AG09309 (cell line): ENCODE data around the gene SLC2A1.

Experiments used
- DNase-seq: peaks from one replicate; pipeline ENCODE4 v3.0.0-alpha.2; 2010; ENCODE audit warnings: low read depth
- H3K4me3 ChIP-seq: 2 replicates; pipeline ENCODE4 v1.5.1; 2011; ENCODE audit warnings: mild to moderate bottlenecking, low read depth, low read length, moderate library complexity; ENCODE audit not compliant: control insufficient read depth
- TF ChIP-seq, protein P1 (sequence below): IDR thresholded peaks from 2 replicates; pipeline ENCODE4 v1.5.1; 2011; ENCODE audit warnings: mild to moderate bottlenecking, low read depth, low read length, inconsistent platforms; ENCODE audit not compliant: insufficient read depth, control insufficient read depth; ENCODE audit errors: missing control alignments

The SLC2A1 gene

DNA sequence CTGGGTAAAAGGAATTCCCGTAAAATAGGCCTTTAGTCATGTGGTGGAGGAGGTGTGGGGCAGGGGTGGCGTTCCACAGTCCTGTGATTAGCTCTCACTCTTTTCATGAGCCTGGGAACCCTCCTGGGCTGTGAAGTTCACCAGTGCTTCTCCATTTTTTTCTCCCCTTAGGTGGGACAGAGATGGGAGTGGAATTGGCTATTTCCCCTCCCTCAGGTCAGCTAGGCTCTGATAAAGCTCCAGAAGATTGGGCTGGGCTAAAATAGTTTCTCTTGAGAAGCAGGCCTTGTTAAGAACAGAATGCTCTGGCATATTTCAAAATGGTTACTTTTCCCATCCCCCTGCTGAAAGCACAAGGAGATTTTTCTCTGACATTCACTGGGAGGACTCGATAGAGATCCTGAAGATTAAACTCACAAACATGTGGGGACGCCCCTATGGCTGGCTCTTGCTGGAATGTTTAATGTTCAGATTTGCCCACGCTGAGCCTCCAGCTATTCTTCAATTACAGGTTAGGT lies 33.4 kb upstream of the SLC2A1 start:
- H3K4me3 ChIP-seq: no peak overlapping the region
- DNase-seq: no peak
- TF ChIP-seq, protein P1, sequence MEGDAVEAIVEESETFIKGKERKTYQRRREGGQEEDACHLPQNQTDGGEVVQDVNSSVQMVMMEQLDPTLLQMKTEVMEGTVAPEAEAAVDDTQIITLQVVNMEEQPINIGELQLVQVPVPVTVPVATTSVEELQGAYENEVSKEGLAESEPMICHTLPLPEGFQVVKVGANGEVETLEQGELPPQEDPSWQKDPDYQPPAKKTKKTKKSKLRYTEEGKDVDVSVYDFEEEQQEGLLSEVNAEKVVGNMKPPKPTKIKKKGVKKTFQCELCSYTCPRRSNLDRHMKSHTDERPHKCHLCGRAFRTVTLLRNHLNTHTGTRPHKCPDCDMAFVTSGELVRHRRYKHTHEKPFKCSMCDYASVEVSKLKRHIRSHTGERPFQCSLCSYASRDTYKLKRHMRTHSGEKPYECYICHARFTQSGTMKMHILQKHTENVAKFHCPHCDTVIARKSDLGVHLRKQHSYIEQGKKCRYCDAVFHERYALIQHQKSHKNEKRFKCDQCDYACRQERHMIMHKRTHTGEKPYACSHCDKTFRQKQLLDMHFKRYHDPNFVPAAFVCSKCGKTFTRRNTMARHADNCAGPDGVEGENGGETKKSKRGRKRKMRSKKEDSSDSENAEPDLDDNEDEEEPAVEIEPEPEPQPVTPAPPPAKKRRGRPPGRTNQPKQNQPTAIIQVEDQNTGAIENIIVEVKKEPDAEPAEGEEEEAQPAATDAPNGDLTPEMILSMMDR: no peak

DNA sequence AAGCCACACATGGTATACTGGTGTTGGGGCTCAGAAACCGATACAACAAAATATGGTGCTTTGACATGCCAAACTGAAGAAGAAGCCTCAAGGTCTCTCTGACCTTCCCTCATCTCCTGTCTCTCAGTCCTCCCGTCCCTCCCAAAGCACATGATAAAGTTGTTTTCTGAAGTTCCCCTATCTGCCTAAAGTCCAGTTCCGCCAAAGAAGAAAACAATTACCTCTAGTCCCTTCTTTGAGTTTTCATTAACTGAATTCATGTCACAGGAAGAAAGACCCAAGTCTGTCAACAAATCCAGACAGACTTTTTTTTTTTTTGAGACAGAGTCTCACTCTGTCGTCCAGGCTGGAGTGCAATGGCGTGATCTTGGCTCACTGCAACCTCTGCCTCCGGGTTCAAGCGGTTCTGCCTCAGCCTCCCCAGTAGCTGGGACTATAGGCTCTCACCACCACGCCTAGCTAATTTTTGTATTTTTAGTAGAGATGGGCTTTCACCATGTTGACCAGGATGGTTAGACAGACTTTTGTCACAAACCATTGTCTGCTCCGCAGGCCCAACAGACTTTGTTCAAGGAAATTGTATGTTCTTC lies 32.2 kb upstream of the SLC2A1 start:
- H3K4me3 ChIP-seq: no peak overlapping the region

DNA sequence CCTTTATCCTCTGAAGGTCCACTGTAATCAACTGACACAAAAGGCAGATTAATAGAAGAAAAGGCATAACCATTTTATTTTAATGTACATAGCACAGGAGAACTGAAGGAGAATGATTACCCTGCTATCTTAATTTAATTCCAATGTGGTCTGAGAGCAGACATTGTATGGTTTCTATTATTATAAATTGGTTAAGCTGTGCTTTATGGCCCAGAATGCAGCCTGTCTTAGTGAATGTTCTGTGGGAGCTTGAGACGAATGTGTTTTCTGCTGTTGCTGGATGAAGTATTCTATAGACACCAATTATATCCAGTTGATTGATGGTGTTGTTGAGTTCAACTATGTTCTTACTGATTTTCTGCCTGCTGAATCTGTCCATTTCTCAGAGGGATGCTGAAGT lies 25.0 kb upstream of the SLC2A1 start:
- TF ChIP-seq, protein P1: no peak
- no peak for DNase-seq
- H3K4me3 ChIP-seq: no peak overlapping the region

More for the DNA sequence above, 32.2 kb upstream of the SLC2A1 start:
- DNase-seq: no peak
- TF ChIP-seq, protein P1: no peak

DNA sequence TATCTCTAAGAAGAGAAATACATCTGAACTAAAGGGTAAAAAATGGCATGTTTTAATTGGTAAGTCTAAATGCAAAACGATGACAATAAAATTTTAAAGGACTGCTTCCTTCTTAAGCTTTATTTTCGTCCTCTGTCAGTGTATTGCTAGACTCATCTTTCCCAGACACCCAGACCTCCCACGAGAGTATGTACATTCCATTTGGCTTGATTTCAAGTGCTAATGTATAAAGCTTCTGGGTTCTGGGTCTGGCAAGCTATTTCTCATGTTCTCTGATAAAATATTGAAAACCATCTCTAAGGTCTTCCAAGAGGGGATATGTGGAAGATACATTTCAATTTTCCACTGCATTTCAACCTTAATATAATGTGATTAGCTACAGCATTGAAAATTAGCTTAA lies 24.6 kb upstream of the SLC2A1 start:
- no peak for DNase-seq

DNA sequence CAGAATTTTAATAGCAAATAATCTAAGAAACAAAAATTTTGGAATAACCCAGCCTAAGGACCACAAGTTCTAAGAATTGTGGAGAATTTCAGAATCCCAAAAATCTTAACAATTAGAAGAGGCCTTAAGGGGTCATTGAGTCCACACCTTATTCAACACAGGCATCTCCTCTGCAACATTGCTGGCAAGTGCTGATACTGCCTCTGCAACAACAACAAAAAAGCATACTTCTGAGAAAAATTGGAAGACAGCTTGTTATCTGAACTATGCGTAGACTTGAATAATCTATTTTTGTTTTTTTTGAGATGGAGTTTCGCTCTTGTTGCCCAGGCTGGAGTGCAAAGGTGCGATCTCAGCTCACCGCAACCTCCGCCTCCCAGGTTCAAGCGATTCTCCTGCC lies 24.0 kb upstream of the SLC2A1 start:
- no peak overlapping the region for H3K4me3 ChIP-seq
- no peak for DNase-seq
- TF ChIP-seq, protein P1: no peak

More for the DNA sequence above, 24.6 kb upstream of the SLC2A1 start:
- TF ChIP-seq, protein P1: no peak
- no peak overlapping the region for H3K4me3 ChIP-seq

DNA sequence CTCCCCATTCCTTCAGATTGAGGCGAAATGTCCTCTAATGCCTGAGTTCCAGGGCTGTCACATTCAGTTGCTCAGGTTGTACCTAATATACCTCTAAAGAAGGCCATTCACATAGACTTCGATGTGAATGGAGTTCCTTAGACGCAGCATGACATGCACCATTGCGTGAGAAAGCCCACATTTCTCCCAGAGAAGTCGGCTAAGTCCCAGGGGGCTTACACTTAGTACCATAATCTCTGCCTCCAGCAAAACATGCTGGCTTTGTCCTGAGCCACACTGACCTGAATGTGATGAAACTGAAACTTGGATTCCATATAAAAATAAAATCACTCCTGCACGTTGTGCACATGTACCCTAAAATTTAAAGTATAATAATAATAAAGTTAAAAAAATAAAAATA lies 23.2 kb upstream of the SLC2A1 start:
- H3K4me3 ChIP-seq: no peak overlapping the region
- DNase-seq: no peak
- TF ChIP-seq, protein P1: no peak
